NCI-H748 treated with DMSO at 0.1 percent for 48 hours (cell line): ENCODE measurements around the gene SLC35A1.

Experiments
- DNase-seq: peaks from one replicate; lab custom pipeline; 2025; lab: John Stamatoyannopoulos, UW

The SLC35A1 gene

GRCh38 chr6:87529221-87529620, 56.4 kb downstream of the SLC35A1 start:
- DNase-seq: no peak

- no peak for DNase-seq
These were observed 61.7 kb downstream of the SLC35A1 start for GRCh38 chr6:87534377-87535047.

- DNase-seq: no peak
These were observed 65.9 kb downstream of the SLC35A1 start for GRCh38 chr6:87538510-87539260.

GRCh38 chr6:87539554-87539953, 66.8 kb downstream of the SLC35A1 start:
- no peak for DNase-seq

GRCh38 chr6:87540539-87540938, 67.8 kb downstream of the SLC35A1 start:
- no peak for DNase-seq

- no peak for DNase-seq
These were observed 68.3 kb downstream of the SLC35A1 start for GRCh38 chr6:87541041-87541440.

- no peak for DNase-seq
These were observed 69.0 kb downstream of the SLC35A1 start for GRCh38 chr6:87541744-87542143.

- DNase-seq: no peak
These were observed 71.1 kb downstream of the SLC35A1 start for GRCh38 chr6:87543696-87544473.

- DNase-seq: no peak
These were observed 71.6 kb downstream of the SLC35A1 start for GRCh38 chr6:87544474-87544735.

- DNase-seq: no peak
These were observed 79.0 kb downstream of the SLC35A1 start for GRCh38 chr6:87551799-87552198.

- DNase-seq: no peak
These were observed 80.5 kb downstream of the SLC35A1 start for GRCh38 chr6:87553159-87553765.

GRCh38 chr6:87555506-87555905, 82.7 kb downstream of the SLC35A1 start:
- no peak for DNase-seq

GRCh38 chr6:87558446-87558845, 85.7 kb downstream of the SLC35A1 start:
- DNase-seq: no peak

- no peak for DNase-seq
These were observed 88.2 kb downstream of the SLC35A1 start for GRCh38 chr6:87561017-87561416.
